Kidney epithelial cell (primary cell): Measurements from ENCODE around the gene LZTFL1. TPM values are rescaled to one million over a fixed set of nuclear protein-coding genes. Genes with fewer than 3 reads are reported as not detected.

Source experiments
- DNase-seq: peaks from one replicate; pipeline ENCODE4 v3.0.0-alpha.2; 2010; ENCODE audit warnings: low read depth
- H3K27me3 ChIP-seq: 2 replicates; pipeline ENCODE4 v1.6.0; 2011; ENCODE audit warnings: low read length; ENCODE audit not compliant: control insufficient read depth, insufficient read depth
- H3K36me3 ChIP-seq: 2 replicates; pipeline ENCODE4 v1.5.1; 2011; ENCODE audit warnings: low read length; ENCODE audit not compliant: control insufficient read depth, insufficient read depth
- H3K4me3 ChIP-seq: 2 replicates; pipeline ENCODE4 v1.5.1; 2011; ENCODE audit warnings: low read depth, mild to moderate bottlenecking, control low read depth, low read length
- CTCF ChIP-seq: IDR thresholded peaks from 2 replicates; pipeline ENCODE4 v1.5.1; 2011; ENCODE audit warnings: mild to moderate bottlenecking, moderate library complexity, low read length, control low read depth, inconsistent platforms; ENCODE audit not compliant: insufficient read depth, poor library complexity, severe bottlenecking
- total RNA-seq: library from RNA; depleted of rRNA; stranded (reverse); fragments of >200 nt; gene quantifications from 2 replicates; pipeline ENCODE4 v1.2.3, GENCODE V29; 2015

Gene LZTFL1
- total RNA-seq, 1 donor from 2014 or later = 28.2 TPM

- H3K36me3 ChIP-seq = no peaks in the 10 kb centered on the region
- TF ChIP-seq CTCF = no peak
- H3K27me3 ChIP-seq = no peaks in the 10 kb centered on the region
- DNase-seq = no peak
- no peak overlapping the region for H3K4me3 ChIP-seq
Measured at GRCh38 chr3:45778761-45779201, 63.1 kb downstream of the LZTFL1 start.

- Histone ChIP-seq H3K36me3 (no peaks in the 10 kb centered on the region), H3K27me3 (no peaks in the 10 kb centered on the region), H3K4me3 (no peak overlapping the region)
- TF ChIP-seq CTCF = no peak
- DNase-seq = no peak
Measured at GRCh38 chr3:45777746-45778386, 64.1 kb downstream of the LZTFL1 start.

GRCh38 chr3:45777111-45777745 lies 64.7 kb downstream of the LZTFL1 start:
- no peak for TF ChIP-seq CTCF
- H3K27me3 ChIP-seq = no peaks in the 10 kb centered on the region

GRCh38 chr3:45776611-45777010 lies 65.3 kb downstream of the LZTFL1 start:
- DNase-seq = no peak
- Histone ChIP-seq H3K36me3 (no peaks in the 10 kb centered on the region), H3K4me3 (no peak overlapping the region), H3K27me3 (no peaks in the 10 kb centered on the region)
- TF ChIP-seq CTCF = no peak

More at GRCh38 chr3:45777111-45777745, 64.7 kb downstream of the LZTFL1 start:
- no peak for DNase-seq
- Histone ChIP-seq H3K4me3 (no peak overlapping the region), H3K36me3 (no peaks in the 10 kb centered on the region)

GRCh38 chr3:45776301-45776595 lies 65.7 kb downstream of the LZTFL1 start:
- Histone ChIP-seq H3K4me3 (no peak overlapping the region), H3K36me3 (no peaks in the 10 kb centered on the region), H3K27me3 (no peaks in the 10 kb centered on the region)
- no peak for DNase-seq
- no peak for TF ChIP-seq CTCF
